ENCODE data around the gene SLC7A6OS. TPM values are rescaled to one million over a fixed set of nuclear protein-coding genes. Genes with fewer than 3 reads are reported as not detected.

Gene SLC7A6OS
- polyA plus RNA-seq, 1 donor = 16.4 TPM

GRCh38 chr16:68343137-68343536 is 32.4 kb upstream of the SLC7A6OS start:
- no peak for DNase-seq

GRCh38 chr16:68342620-68343019 is 31.9 kb upstream of the SLC7A6OS start:
- DNase-seq = no peak

GRCh38 chr16:68339214-68339613 is 28.5 kb upstream of the SLC7A6OS start:
- DNase-seq = no peak

- no peak for DNase-seq
Observed at GRCh38 chr16:68338326-68339119, 27.8 kb upstream of the SLC7A6OS start.

GRCh38 chr16:68335175-68335574 is 24.4 kb upstream of the SLC7A6OS start:
- no peak for DNase-seq

- DNase-seq = peak; percentile 38
Observed at GRCh38 chr16:68332411-68333121, 21.8 kb upstream of the SLC7A6OS start.

GRCh38 chr16:68331879-68332410 is 21.2 kb upstream of the SLC7A6OS start:
- no peak for DNase-seq

- DNase-seq = no peak
Observed at GRCh38 chr16:68328860-68329390, 18.2 kb upstream of the SLC7A6OS start.

GRCh38 chr16:68328151-68328859 is 17.6 kb upstream of the SLC7A6OS start:
- DNase-seq = peak; percentile 67

- no peak for DNase-seq
Observed at GRCh38 chr16:68324780-68325357, 14.1 kb upstream of the SLC7A6OS start.

- no peak for DNase-seq
Observed at GRCh38 chr16:68324336-68324735, 13.6 kb upstream of the SLC7A6OS start.

GRCh38 chr16:68319185-68319908 is 8.6 kb upstream of the SLC7A6OS start:
- no peak for DNase-seq

- DNase-seq = no peak
Observed at GRCh38 chr16:68313116-68313515, 2.4 kb upstream of the SLC7A6OS start.

- DNase-seq = no peak
Observed at GRCh38 chr16:68310437-68310773, 341 bp downstream of the SLC7A6OS start.

- DNase-seq = no peak
Observed at GRCh38 chr16:68309799-68310198, 947 bp downstream of the SLC7A6OS start.

GRCh38 chr16:68306633-68307032 is 4.1 kb downstream of the SLC7A6OS start:
- DNase-seq = no peak

- DNase-seq = no peak
Observed at GRCh38 chr16:68300734-68301459, 9.8 kb downstream of the SLC7A6OS start.

- no peak for DNase-seq
Observed at GRCh38 chr16:68299571-68300453, 10.9 kb downstream of the SLC7A6OS start.

- DNase-seq = no peak
Observed at GRCh38 chr16:68298907-68299561, 11.7 kb downstream of the SLC7A6OS start.

GRCh38 chr16:68298312-68298711 is 12.4 kb downstream of the SLC7A6OS start:
- DNase-seq = no peak

All from hindlimb muscle (tissue), 1 donor.